NT2/D1 (cell line): ENCODE results near the gene ISX.

ENCODE experiments used
- SUZ12 ChIP-seq: IDR thresholded peaks from 2 replicates; pipeline ENCODE4 v1.6.1; 2011; ENCODE audit not compliant: insufficient read length, insufficient read depth; ENCODE audit errors: extremely low read depth
- YY1 ChIP-seq: IDR thresholded peaks from 2 replicates; pipeline ENCODE4 v1.6.1; 2011; ENCODE audit not compliant: insufficient read length, insufficient read depth
- ZNF274 ChIP-seq: IDR thresholded peaks from 2 replicates; pipeline ENCODE4 v1.6.1; 2011; ENCODE audit warnings: mild to moderate bottlenecking, low read depth, low read length

DNA sequence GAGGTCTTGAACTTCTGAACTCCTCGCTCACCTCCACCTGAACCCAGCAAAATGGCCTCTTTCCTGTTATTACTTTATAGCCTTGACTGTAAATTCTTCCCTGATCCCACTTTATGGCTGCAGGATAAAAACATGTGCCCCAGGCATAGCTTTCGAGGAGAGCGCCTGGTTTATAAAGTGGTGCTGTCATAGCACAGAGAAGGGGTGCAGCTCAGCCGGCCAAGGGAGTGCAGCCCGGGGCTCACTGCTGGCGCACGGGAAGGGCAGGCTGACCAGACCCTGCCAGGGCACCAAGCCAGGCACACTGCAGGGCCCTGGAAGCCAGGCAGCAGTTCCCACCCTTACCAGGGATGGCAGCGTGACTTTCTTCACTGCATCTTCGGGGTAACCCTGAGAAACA, 50.9 kb downstream of the ISX start:
- no peak for TF ChIP-seq SUZ12
- no peak for TF ChIP-seq ZNF274
- no peak for TF ChIP-seq YY1
